ENCODE data around the gene ANKRD10.

- TF ChIP-seq CTCF (IDR thresholded peaks at IDR 0.05) (no peak), POLR2A (IDR thresholded peaks at IDR 0.05) (no peak), POLR2AphosphoS5 (IDR thresholded peaks at IDR 0.05) (no peak), EP300 (IDR thresholded peaks at IDR 0.05) (no peak)
These were observed 5.2 kb upstream of the ANKRD10 start for GRCh38 chr13:110920038-110920437.
